WTC11 (cell line): ENCODE measurements around the gene PDE4B.

Experiments used
- ATF2 ChIP-seq: sonication (generic); formaldehyde crosslinking; IDR thresholded peaks from 2 replicates; pipeline ENCODE4 v1.8.1; 2022; ENCODE audit warnings: low read depth, missing genetic modification reagents, borderline replicate concordance
- CTCF ChIP-seq: fragments of 200-600 bp; IDR thresholded peaks from 2 replicates; pipeline ENCODE4 v1.8.0; 2022; ENCODE audit warnings: antibody characterized with exemption
- NR3C1 ChIP-seq: sonication (generic); formaldehyde crosslinking; conservative IDR thresholded peaks from 2 replicates; pipeline ENCODE4 v1.8.1; 2023; ENCODE audit warnings: low read depth, mild to moderate bottlenecking, missing genetic modification reagents
- PRDM15 ChIP-seq: sonication (generic); formaldehyde crosslinking; IDR thresholded peaks from 2 replicates; pipeline ENCODE4 v1.8.0; 2022; ENCODE audit warnings: missing genetic modification reagents
- USF1 ChIP-seq: sonication (generic); formaldehyde crosslinking; IDR thresholded peaks from 2 replicates; pipeline ENCODE4 v1.8.0; 2022; ENCODE audit warnings: mild to moderate bottlenecking, missing genetic modification reagents

GRCh38 chr1:66342707-66343106 lies 550.0 kb downstream of the PDE4B start:
- TF ChIP-seq USF1 (CRISPR knock-in tag) (no peak), CTCF (no peak), PRDM15 (CRISPR knock-in tag) (no peak), ATF2 (CRISPR knock-in tag) (no peak), NR3C1 (CRISPR knock-in tag) (no peak)
